Retinal pigment epithelial cell (primary cell): ENCODE data around the gene ELOVL2.

Source experiments
- DNase-seq: peaks from one replicate; pipeline ENCODE4 v3.0.0-alpha.2; 2010; ENCODE audit warnings: low read depth
- H3K4me3 ChIP-seq: 2 replicates; pipeline ENCODE4 v1.5.1; 2011; ENCODE audit warnings: mild to moderate bottlenecking, low read length, control low read depth, moderate library complexity
- TF ChIP-seq, protein P1 (sequence below): conservative IDR thresholded peaks from 2 replicates; pipeline ENCODE4 v1.5.1; 2011; ENCODE audit warnings: low read depth, low read length, control low read depth, inconsistent platforms

ELOVL2 gene

DNA sequence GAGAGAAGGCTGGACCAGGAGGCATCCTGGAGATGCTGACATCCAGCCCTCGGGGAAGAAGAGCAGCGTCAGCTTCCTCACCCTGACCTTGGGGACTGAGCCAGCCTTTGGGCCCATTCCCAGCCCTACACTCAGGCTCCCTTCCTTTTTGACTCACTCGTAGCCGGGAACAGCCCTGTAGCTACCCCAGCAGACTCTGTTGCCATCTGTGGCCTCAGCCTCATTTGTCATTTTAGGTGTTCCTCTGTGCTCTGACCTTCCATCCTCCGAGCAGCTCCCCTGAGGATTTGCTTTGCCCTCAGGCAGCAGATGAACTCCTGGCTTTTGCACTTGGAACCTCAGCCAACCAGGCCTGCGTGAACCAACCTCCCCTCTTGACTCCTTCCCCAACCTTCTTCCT, 67.5 kb downstream of the ELOVL2 start:
- H3K4me3 ChIP-seq: no peak overlapping the region
- DNase-seq: no peak
- TF ChIP-seq, protein P1, sequence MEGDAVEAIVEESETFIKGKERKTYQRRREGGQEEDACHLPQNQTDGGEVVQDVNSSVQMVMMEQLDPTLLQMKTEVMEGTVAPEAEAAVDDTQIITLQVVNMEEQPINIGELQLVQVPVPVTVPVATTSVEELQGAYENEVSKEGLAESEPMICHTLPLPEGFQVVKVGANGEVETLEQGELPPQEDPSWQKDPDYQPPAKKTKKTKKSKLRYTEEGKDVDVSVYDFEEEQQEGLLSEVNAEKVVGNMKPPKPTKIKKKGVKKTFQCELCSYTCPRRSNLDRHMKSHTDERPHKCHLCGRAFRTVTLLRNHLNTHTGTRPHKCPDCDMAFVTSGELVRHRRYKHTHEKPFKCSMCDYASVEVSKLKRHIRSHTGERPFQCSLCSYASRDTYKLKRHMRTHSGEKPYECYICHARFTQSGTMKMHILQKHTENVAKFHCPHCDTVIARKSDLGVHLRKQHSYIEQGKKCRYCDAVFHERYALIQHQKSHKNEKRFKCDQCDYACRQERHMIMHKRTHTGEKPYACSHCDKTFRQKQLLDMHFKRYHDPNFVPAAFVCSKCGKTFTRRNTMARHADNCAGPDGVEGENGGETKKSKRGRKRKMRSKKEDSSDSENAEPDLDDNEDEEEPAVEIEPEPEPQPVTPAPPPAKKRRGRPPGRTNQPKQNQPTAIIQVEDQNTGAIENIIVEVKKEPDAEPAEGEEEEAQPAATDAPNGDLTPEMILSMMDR: no peak

DNA sequence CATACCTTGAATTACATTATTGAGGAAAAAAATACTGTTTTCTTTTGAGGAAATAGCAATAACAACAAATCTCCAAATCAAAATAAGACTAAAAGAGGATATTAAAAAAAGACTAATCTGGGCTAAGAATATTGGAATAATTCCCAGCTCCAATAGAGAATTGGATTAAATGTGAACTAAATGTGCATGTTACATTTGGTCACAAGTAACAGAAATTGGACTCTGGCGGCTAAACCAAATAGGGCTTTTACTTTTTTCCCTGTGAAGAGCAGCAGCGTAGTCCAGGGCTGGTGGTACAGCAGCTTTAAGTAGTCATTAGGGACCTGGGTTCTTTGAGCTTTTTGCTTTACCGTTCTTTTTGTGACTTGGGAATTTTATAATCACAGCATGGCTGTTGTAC, 71.9 kb downstream of the ELOVL2 start:
- DNase-seq: no peak
- TF ChIP-seq, protein P1: no peak
- no peak overlapping the region for H3K4me3 ChIP-seq

DNA sequence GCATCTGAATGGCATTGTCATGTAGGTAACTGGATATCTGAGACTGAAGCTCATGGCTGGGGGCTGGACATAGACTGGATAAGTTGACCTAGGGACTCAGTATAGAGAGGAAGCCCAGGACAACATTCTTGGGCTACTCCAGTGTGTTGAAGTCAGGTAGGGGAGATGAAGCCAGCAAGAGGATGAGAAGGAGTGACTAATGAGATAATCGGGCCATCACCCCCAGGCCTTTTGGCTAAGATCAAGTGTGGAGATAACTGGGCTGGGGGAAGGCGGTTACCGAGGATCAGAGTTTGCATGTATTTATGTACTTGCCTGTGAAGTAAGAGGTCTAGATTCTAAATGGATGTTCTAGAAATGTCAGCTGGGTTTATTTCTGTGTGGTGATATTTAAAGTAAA, 73.4 kb downstream of the ELOVL2 start:
- TF ChIP-seq, protein P1: no peak
- H3K4me3 ChIP-seq: no peak overlapping the region
- DNase-seq: no peak

DNA sequence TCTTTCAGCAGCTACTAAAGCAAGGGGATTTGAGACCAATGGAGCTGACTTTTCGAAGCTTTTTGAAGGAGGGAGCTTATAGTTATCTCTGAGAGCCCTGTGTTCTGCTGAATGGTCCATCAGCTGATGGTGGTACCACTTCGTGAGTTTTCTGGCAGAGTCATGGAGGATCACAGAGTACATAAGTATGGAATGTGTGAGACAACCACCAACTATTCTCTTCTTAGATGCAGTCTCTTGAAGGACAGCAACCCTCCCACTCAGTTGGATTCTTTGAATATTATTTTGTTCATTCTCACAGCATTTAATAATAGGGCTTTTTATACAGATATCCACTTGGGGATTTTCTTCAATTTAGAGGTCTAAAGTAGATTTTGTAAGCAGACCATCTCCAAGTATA, 75.3 kb downstream of the ELOVL2 start:
- TF ChIP-seq, protein P1: no peak
- DNase-seq: no peak

DNA sequence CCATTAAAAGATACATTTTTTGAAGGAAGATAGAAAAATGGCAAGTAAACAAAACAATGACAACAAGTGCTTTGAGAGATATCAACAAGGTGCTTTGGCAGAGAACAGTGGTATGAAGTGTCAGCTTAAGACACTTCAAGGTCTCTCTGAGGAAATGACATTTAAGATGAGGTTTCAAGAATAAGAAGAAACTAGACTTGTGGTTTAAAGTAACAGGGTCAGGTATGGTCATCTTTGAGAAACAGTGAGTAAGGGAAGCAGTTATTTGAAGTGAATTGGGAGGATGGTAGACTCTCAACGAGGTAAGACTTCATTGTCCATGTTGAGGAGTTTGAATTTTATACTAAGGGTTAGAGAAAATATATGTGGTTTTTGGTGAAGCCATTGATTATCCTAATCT, 79.4 kb downstream of the ELOVL2 start:
- H3K4me3 ChIP-seq: no peak overlapping the region
- DNase-seq: no peak
- TF ChIP-seq, protein P1: no peak

More for the DNA sequence above, 75.3 kb downstream of the ELOVL2 start:
- no peak overlapping the region for H3K4me3 ChIP-seq

DNA sequence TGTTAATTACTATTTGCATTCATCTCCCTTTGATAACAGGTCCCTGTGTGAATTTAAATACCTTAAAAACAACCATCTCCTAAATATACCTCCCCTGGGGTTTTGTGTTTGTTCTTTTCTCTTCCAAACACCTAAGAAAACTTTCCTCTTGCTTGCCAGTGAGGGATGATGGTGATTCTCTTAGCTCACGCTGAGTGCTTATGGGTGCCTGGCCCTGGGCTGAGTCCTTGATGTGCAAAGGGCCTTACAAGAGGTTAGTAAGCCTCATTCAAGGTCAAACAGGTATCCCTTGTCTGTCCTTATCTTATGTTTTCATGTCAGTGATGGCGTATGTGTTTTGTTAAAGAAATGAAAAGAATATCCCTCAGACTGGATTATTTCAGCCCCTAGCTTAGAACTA, 81.0 kb downstream of the ELOVL2 start:
- no peak overlapping the region for H3K4me3 ChIP-seq
- no peak for DNase-seq
- TF ChIP-seq, protein P1: no peak

DNA sequence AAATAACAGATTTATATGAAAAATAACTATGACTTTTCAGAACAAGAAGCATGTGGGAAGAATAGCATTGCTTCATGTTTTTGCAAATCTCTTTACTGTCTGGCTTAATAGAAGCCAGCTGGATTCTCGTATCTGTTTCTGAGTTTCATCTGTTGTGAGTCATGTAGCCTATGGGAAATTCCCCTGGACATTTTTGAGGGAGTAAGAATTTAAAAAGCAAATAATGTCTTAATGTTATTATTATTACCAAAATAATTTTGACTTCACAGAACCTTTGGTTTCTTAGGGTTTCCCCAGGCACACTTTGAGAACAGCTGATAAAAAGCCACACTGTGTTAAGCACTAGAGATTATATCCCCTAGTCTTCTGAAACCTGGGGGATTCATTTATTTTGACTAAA, 81.4 kb downstream of the ELOVL2 start:
- no peak for DNase-seq
- H3K4me3 ChIP-seq: no peak overlapping the region
- TF ChIP-seq, protein P1: no peak
